ENCODE data around the gene RAD54L. TPM values are rescaled to one million over a fixed set of nuclear protein-coding genes. Genes with fewer than 3 reads are reported as not detected.

The RAD54L gene
- total RNA-seq, 1 experiment from 2014 or later: 29.4 TPM

DNA sequence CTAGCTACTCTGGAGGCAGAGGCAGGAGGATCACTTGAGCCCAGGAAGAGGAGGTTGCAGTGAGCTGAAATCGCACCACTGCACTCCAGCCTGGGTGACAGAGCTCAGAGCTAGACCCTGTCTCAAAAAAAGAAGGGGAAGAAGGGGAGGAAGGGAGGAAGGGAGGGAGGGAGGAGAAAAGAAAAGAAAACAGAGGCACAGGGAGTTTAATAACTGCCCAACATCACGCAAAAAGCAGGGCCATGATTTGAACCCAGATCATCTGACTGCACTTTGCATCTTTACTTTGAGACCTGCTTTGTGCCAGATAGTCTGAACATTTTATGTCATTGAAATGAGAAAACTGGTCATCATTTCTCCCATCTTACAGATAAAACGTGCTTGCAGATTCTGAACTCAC is 42.4 kb upstream of the RAD54L start:
- BruUV-seq (replicated peaks): no TSS peak
- Histone ChIP-seq H3K27me3 (ENCODE audit: low read length) (no peaks in the 10 kb centered on the region), H3K36me3 (ENCODE audit: low read depth, low read length) (no peaks in the 10 kb centered on the region), H3K4me3 (ENCODE audit: low read length) (no peak overlapping the region), H2AFZ (ENCODE audit: low read length) (no peak overlapping the region), H4K20me1 (ENCODE audit: low read length) (no peaks in the 10 kb centered on the region), H3K9me2 (replicated peaks; ENCODE audit: low read length) (no peaks in the 10 kb centered on the region), H3K4me2 (ENCODE audit: low read length) (no peak overlapping the region), H3K27ac (ENCODE audit: low read length) (no peak overlapping the region), H3K9ac (ENCODE audit: low read length) (no peak overlapping the region), H3K9me3 (ENCODE audit: low read length) (no peaks in the 10 kb centered on the region), H3K4me1 (ENCODE audit: insufficient read depth, low read length) (no peaks in the 10 kb centered on the region), H3F3A (ENCODE audit: low read length, unreplicated experiment) (no peaks in the 10 kb centered on the region), H3K79me2 (ENCODE audit: low read length) (no peaks in the 10 kb centered on the region)
- DNase-seq (no peak), ATAC-seq (no peak)
- ChIA-PET POLR2A (ENCODE audit: unreplicated experiment) (no interaction called here), CTCF (interaction anchor here (1.0 kb wide), 1 partner anchor 18 kb away, joined by 15 read pairs; no protein-coding TSS in a partner anchor)
- TF ChIP-seq EZH2phosphoT487 (IDR thresholded peaks at IDR 0.05; ENCODE audit: borderline replicate concordance, low read length): no peak
- TF ChIP-seq, protein P1, sequence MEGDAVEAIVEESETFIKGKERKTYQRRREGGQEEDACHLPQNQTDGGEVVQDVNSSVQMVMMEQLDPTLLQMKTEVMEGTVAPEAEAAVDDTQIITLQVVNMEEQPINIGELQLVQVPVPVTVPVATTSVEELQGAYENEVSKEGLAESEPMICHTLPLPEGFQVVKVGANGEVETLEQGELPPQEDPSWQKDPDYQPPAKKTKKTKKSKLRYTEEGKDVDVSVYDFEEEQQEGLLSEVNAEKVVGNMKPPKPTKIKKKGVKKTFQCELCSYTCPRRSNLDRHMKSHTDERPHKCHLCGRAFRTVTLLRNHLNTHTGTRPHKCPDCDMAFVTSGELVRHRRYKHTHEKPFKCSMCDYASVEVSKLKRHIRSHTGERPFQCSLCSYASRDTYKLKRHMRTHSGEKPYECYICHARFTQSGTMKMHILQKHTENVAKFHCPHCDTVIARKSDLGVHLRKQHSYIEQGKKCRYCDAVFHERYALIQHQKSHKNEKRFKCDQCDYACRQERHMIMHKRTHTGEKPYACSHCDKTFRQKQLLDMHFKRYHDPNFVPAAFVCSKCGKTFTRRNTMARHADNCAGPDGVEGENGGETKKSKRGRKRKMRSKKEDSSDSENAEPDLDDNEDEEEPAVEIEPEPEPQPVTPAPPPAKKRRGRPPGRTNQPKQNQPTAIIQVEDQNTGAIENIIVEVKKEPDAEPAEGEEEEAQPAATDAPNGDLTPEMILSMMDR (conservative IDR thresholded peaks at IDR 0.05; ENCODE audit: low read depth, low read length): no peak
- no peak for TF ChIP-seq EZH2 (IDR thresholded peaks at IDR 0.05; ENCODE audit: low read length, unreplicated experiment)
- intact Hi-C loops (cut with micrococcal nuclease): no loop called here

DNA sequence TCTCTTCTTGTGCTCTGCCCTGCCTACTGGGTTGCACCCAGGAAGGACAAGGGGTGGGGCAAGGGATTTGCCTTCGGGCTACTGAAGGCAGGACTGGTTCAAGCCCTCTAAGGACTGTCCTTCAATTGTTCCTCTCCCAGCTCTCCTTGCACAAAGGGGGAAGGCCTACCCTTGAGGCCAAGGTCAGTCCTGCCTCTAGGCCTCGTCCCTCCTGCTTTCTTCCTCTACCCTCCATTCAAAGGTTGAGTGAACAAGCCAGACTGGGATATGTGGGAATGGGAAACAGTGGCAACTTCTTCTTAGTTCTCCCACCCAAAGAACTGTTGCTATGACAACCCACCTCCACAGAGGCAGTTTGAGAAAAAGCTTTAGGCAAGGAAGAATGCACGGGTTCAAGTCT is 41.8 kb upstream of the RAD54L start:
- no peak overlapping the region for H3K4me2 ChIP-seq (ENCODE audit: low read length)
- no peaks in the 10 kb centered on the region for H3K27me3 ChIP-seq (ENCODE audit: low read length)
- no peaks in the 10 kb centered on the region for H3K9me2 ChIP-seq (replicated peaks; ENCODE audit: low read length)
- no peaks in the 10 kb centered on the region for H4K20me1 ChIP-seq (ENCODE audit: low read length)
- no peaks in the 10 kb centered on the region for H3K4me1 ChIP-seq (ENCODE audit: insufficient read depth, low read length)
- DNase-seq (no peak), ATAC-seq (no peak)
- H2AFZ ChIP-seq (ENCODE audit: low read length): no peak overlapping the region
- H3K4me3 ChIP-seq (ENCODE audit: low read length): no peak overlapping the region
- H3K79me2 ChIP-seq (ENCODE audit: low read length): no peaks in the 10 kb centered on the region
- ChIA-PET CTCF (no interaction called here), POLR2A (ENCODE audit: unreplicated experiment) (no interaction called here)
- H3K27ac ChIP-seq (ENCODE audit: low read length): no peak overlapping the region
- no peak overlapping the region for H3K9ac ChIP-seq (ENCODE audit: low read length)
- H3K36me3 ChIP-seq (ENCODE audit: low read depth, low read length): no peaks in the 10 kb centered on the region
- no peaks in the 10 kb centered on the region for H3F3A ChIP-seq (ENCODE audit: low read length, unreplicated experiment)
- TF ChIP-seq, protein P1 (conservative IDR thresholded peaks at IDR 0.05; ENCODE audit: low read depth, low read length): no peak
- TF ChIP-seq EZH2phosphoT487 (IDR thresholded peaks at IDR 0.05; ENCODE audit: borderline replicate concordance, low read length) (no peak), EZH2 (IDR thresholded peaks at IDR 0.05; ENCODE audit: low read length, unreplicated experiment) (no peak)
- intact Hi-C loops (cut with micrococcal nuclease): no loop called here
- H3K9me3 ChIP-seq (ENCODE audit: low read length): no peaks in the 10 kb centered on the region
- no TSS peak for BruUV-seq (replicated peaks)

DNA sequence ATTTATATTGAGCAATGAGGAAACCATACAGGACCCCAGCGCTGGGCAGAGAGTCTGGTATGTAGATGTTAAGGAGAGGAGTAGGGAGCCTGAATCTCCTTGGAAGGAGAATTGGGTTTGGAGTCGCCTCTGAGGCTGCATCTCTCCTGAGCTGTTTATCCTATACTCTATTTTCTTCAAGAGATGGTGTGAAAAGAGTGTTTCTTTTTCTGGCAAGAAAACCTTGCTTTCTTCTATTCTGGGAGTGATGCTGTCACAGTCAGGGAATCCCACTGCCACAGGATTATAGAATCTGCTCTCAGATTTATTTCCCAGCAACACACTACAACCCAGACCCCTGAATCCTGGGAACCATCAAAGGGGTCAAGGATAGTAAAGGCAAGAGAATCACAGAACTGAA is 41.2 kb upstream of the RAD54L start:
- Histone ChIP-seq H2AFZ (ENCODE audit: low read length) (no peak overlapping the region), H4K20me1 (ENCODE audit: low read length) (no peaks in the 10 kb centered on the region), H3K36me3 (ENCODE audit: low read depth, low read length) (no peaks in the 10 kb centered on the region), H3K27ac (ENCODE audit: low read length) (no peak overlapping the region), H3K9ac (ENCODE audit: low read length) (no peak overlapping the region), H3K9me2 (replicated peaks; ENCODE audit: low read length) (no peaks in the 10 kb centered on the region), H3K27me3 (ENCODE audit: low read length) (no peaks in the 10 kb centered on the region), H3K4me2 (ENCODE audit: low read length) (no peak overlapping the region), H3K4me3 (ENCODE audit: low read length) (no peak overlapping the region), H3K79me2 (ENCODE audit: low read length) (no peaks in the 10 kb centered on the region), H3K4me1 (ENCODE audit: insufficient read depth, low read length) (no peaks in the 10 kb centered on the region), H3F3A (ENCODE audit: low read length, unreplicated experiment) (no peaks in the 10 kb centered on the region), H3K9me3 (ENCODE audit: low read length) (no peaks in the 10 kb centered on the region)
- intact Hi-C loops (cut with micrococcal nuclease): no loop called here
- ChIA-PET CTCF (no interaction called here), POLR2A (ENCODE audit: unreplicated experiment) (no interaction called here)
- ATAC-seq (no peak), DNase-seq (no peak)
- no TSS peak for BruUV-seq (replicated peaks)
- TF ChIP-seq EZH2 (IDR thresholded peaks at IDR 0.05; ENCODE audit: low read length, unreplicated experiment) (no peak), EZH2phosphoT487 (IDR thresholded peaks at IDR 0.05; ENCODE audit: borderline replicate concordance, low read length) (no peak)
- TF ChIP-seq, protein P1 (conservative IDR thresholded peaks at IDR 0.05; ENCODE audit: low read depth, low read length): no peak

All from PC-3 (cell line).